Hepatocyte (in vitro differentiated cells): ENCODE measurements around the gene MYLK2. TPM values are rescaled to one million over a fixed set of nuclear protein-coding genes. Genes with fewer than 3 reads are reported as not detected.

Experiments
- DNase-seq: peaks from one replicate; pipeline ENCODE4 v3.0.0-alpha.2; 2016; ENCODE audit warnings: low spot score
- H2AFZ ChIP-seq: fragments of 200-600 bp; sonication (generic); 2 replicates; pipeline ENCODE4 v1.6.0; 2016; ENCODE audit warnings: antibody characterized with exemption, mild to moderate bottlenecking
- H3K27ac ChIP-seq: fragments of 200-600 bp; sonication (generic); 2 replicates; pipeline ENCODE4 v1.5.1; 2016; ENCODE audit warnings: mild to moderate bottlenecking
- H3K27me3 ChIP-seq: fragments of 200-600 bp; sonication (generic); 2 replicates; pipeline ENCODE4 v1.6.1; 2016
- H3K36me3 ChIP-seq: fragments of 200-600 bp; sonication (generic); replicated peaks from 2 replicates; pipeline ENCODE4 v1.5.1; 2016; ENCODE audit warnings: low read depth; ENCODE audit not compliant: insufficient read depth
- H3K4me1 ChIP-seq: fragments of 200-600 bp; sonication (generic); 2 replicates; pipeline ENCODE4 v1.5.1; 2016; ENCODE audit warnings: mild to moderate bottlenecking, moderate library complexity; ENCODE audit not compliant: insufficient read depth
- H3K4me2 ChIP-seq: fragments of 200-600 bp; sonication (generic); 2 replicates; pipeline ENCODE4 v1.6.0; 2016
- H3K4me3 ChIP-seq: fragments of 200-600 bp; sonication (generic); 2 replicates; pipeline ENCODE4 v1.5.1; 2016; ENCODE audit warnings: mild to moderate bottlenecking
- H3K79me2 ChIP-seq: fragments of 200-600 bp; sonication (generic); 2 replicates; pipeline ENCODE4 v1.6.0; 2017; ENCODE audit warnings: mild to moderate bottlenecking
- H3K9me2 ChIP-seq: fragments of 200-600 bp; sonication (generic); replicated peaks from 2 replicates; pipeline ENCODE4 v1.6.0; 2017; ENCODE audit warnings: mild to moderate bottlenecking; ENCODE audit not compliant: insufficient read depth
- H3K9me3 ChIP-seq: fragments of 200-600 bp; sonication (generic); 2 replicates; pipeline ENCODE4 v1.5.1; 2016; ENCODE audit warnings: low read depth, mild to moderate bottlenecking
- H4K20me1 ChIP-seq: fragments of 200-600 bp; sonication (generic); 2 replicates; pipeline ENCODE4 v1.6.0; 2016; ENCODE audit warnings: mild to moderate bottlenecking; ENCODE audit not compliant: insufficient read depth, poor library complexity, severe bottlenecking
- CTCF ChIP-seq: fragments of 200-600 bp; sonication (generic); IDR thresholded peaks from 2 replicates; pipeline ENCODE4 v1.5.1; 2016; ENCODE audit warnings: antibody characterized with exemption, mild to moderate bottlenecking; ENCODE audit not compliant: poor library complexity
- EZH2 ChIP-seq: fragments of 200-600 bp; sonication (generic); IDR thresholded peaks from 2 replicates; pipeline ENCODE4 v1.6.1; 2016; ENCODE audit warnings: antibody characterized with exemption, mild to moderate bottlenecking, borderline replicate concordance
- EZH2phosphoT487 ChIP-seq: fragments of 200-600 bp; sonication (generic); IDR thresholded peaks from one replicate; pipeline ENCODE4 v1.6.1; 2018; ENCODE audit warnings: antibody characterized with exemption, mild to moderate bottlenecking, low read depth, moderate library complexity; ENCODE audit not compliant: unreplicated experiment, severe bottlenecking
- WGBS: methylation state at CpG from one replicate; pipeline ENCODE4 v1.1.6; 2016; ENCODE audit warnings: low lambda C conversion rate; ENCODE audit errors: missing lambda C conversion rate; 5-methylcytosine and 5-hydroxymethylcytosine counted together
- polyA plus RNA-seq: library from polyadenylated mRNA; unstranded; fragments of >200 nt; fragmentation: Nextera tagmentation; extraction: Ambion mirVana; gene quantifications from 2 replicates; pipeline ENCODE4 v1.2.1, GENCODE V29; 2016
- total RNA-seq: library from RNA; depleted of rRNA; stranded (reverse); fragments of >200 nt; gene quantifications from 2 replicates; pipeline ENCODE4 v1.2.3, GENCODE V29; 2014

The MYLK2 gene
- total and polyA plus RNA-seq, 2 experiments from 2014 or later = 0.33 TPM; not detected in 1

GRCh38 chr20:31863296-31864085, 44.3 kb downstream of the MYLK2 start:
- TF ChIP-seq CTCF (no peak), EZH2 (no peak), EZH2phosphoT487 (no peak)
- WGBS = 84% methylated on average over 9 of the region's 9 CpGs
- Histone ChIP-seq H3K27ac (no peak overlapping the region), H3K9me3 (no peaks in the 10 kb centered on the region), H3K27me3 (peaks cover 12% of the 10 kb centered on the region), H3K9me2 (no peaks in the 10 kb centered on the region), H3K4me1 (peaks cover 13% of the 10 kb centered on the region), H2AFZ (no peak overlapping the region), H4K20me1 (no peaks in the 10 kb centered on the region), H3K36me3 (no peaks in the 10 kb centered on the region), H3K4me3 (no peak overlapping the region), H3K4me2 (no peak overlapping the region), H3K79me2 (peaks cover under 1% of the 10 kb centered on the region)
- DNase-seq = no peak

DNA sequence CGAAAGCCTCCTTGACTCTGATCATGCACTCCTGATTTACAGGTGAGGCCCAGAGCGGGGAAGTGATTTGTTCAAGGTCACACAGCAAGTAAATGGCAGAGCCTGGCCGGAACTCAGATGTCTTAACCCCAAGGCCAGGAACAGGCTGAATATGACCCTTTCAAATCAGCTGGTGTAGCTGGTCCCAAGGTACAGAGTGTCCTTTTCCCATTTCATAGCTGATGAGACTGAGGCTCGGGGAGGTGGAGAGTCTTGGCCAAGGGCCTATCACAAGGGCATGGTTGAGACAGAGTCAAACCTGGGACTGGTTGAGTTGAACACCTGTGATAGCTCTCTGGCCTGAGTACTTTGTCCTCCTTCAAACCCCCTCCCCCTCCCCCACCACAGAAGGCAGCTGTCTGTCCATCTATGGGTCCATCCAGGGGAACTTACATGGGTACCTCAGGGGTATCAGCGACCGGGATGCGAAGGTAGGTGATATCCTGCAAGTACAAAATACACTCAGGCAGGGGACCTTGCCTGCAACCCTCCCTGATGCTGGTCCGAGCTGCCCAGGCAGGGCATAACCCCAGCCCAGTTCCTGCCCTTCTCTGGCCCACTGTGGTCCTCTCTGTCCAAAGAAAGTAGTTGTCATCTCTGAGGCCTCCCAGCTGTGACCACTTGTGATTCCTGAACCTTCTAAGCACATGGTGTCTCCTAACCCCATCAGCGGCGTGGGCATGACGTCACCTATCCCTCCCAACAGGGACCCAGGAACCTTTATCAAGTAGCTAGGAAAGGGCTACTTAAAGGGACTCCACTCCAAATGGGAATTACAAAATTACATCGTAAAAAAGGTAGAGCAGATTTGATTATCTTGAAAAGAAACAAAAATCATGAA, 45.6 kb downstream of the MYLK2 start:
- no peaks in the 10 kb centered on the region for H3K9me3 ChIP-seq
- no peak overlapping the region for H3K4me3 ChIP-seq
- TF ChIP-seq EZH2 = no peak
- no peak for TF ChIP-seq EZH2phosphoT487
- TF ChIP-seq CTCF = no peak
- H3K27me3 ChIP-seq = no peaks in the 10 kb centered on the region
- WGBS = 82% methylated on average over 12 of the region's 12 CpGs
- H3K79me2 ChIP-seq = peaks cover 11% of the 10 kb centered on the region
- no peak overlapping the region for H3K27ac ChIP-seq
- no peak overlapping the region for H2AFZ ChIP-seq
- H3K36me3 ChIP-seq = no peaks in the 10 kb centered on the region
- H3K4me1 ChIP-seq = peaks cover 23% of the 10 kb centered on the region
- H3K4me2 ChIP-seq = no peak overlapping the region
- no peaks in the 10 kb centered on the region for H4K20me1 ChIP-seq
- DNase-seq = no peak
- no peaks in the 10 kb centered on the region for H3K9me2 ChIP-seq

- H3K4me3 ChIP-seq = no peak overlapping the region
- no peaks in the 10 kb centered on the region for H4K20me1 ChIP-seq
- peaks cover 14% of the 10 kb centered on the region for H3K4me1 ChIP-seq
- no peaks in the 10 kb centered on the region for H3K36me3 ChIP-seq
- TF ChIP-seq EZH2 = no peak
- TF ChIP-seq CTCF = no peak
- no peak for TF ChIP-seq EZH2phosphoT487
- no peaks in the 10 kb centered on the region for H3K9me3 ChIP-seq
- no peak overlapping the region for H3K27ac ChIP-seq
- 81% methylated on average over 3 of the region's 3 CpGs for WGBS
- H3K27me3 ChIP-seq = no peaks in the 10 kb centered on the region
- H3K4me2 ChIP-seq = no peak overlapping the region
- DNase-seq = no peak
- peaks cover 11% of the 10 kb centered on the region for H3K79me2 ChIP-seq
- H3K9me2 ChIP-seq = no peaks in the 10 kb centered on the region
- no peak overlapping the region for H2AFZ ChIP-seq
Measured at GRCh38 chr20:31866221-31866620, 47.1 kb downstream of the MYLK2 start.
